GM23338 (cell line): ENCODE measurements around the gene TNFRSF21. TPM values are rescaled to one million over a fixed set of nuclear protein-coding genes. Genes with fewer than 3 reads are reported as not detected.
"Not testable (repeated sequence)": the region's sequence is repeated elsewhere in the genome, so short reads cannot be mapped to it uniquely, and the experiment has no call there.

Source experiments
- ATAC-seq: fragments of 200-7000 bp; cut with Tn5 transposase; 3 replicates; pipeline ENCODE4 v1.9.1; 2020
- DNase-seq: peaks from one replicate; pipeline ENCODE4 v3.0.0-alpha.2; 2015; ENCODE audit warnings: low spot score
- H2AFZ ChIP-seq: fragments of 200-600 bp; sonication (generic); 2 replicates; pipeline ENCODE4 v1.8.0; 2016; ENCODE audit warnings: antibody characterized with exemption, mild to moderate bottlenecking, moderate library complexity
- H3F3A ChIP-seq: fragments of 200-600 bp; sonication (generic); replicated peaks from 2 replicates; pipeline ENCODE4 v1.8.0; 2017; ENCODE audit warnings: antibody characterized with exemption, mixed run types, low read depth
- H3K27ac ChIP-seq: fragments of 200-600 bp; sonication (generic); 2 replicates; pipeline ENCODE4 v1.6.1; 2016; ENCODE audit warnings: low read depth
- H3K27me3 ChIP-seq: fragments of 200-600 bp; sonication (generic); 2 replicates; pipeline ENCODE4 v1.8.0; 2016; ENCODE audit warnings: mild to moderate bottlenecking, mixed run types, moderate library complexity; ENCODE audit not compliant: insufficient read depth
- H3K36me3 ChIP-seq: fragments of 200-600 bp; sonication (generic); 2 replicates; pipeline ENCODE4 v1.8.0; 2016; ENCODE audit warnings: mild to moderate bottlenecking; ENCODE audit not compliant: insufficient read depth
- H3K4me1 ChIP-seq: fragments of 200-600 bp; sonication (generic); 2 replicates; pipeline ENCODE4 v1.8.0; 2016; ENCODE audit warnings: mild to moderate bottlenecking, moderate library complexity; ENCODE audit not compliant: insufficient read depth
- H3K4me2 ChIP-seq: fragments of 200-600 bp; sonication (generic); 2 replicates; pipeline ENCODE4 v1.7.1; 2017; ENCODE audit warnings: mixed run types
- H3K4me3 ChIP-seq: fragments of 200-600 bp; sonication (generic); 2 replicates; pipeline ENCODE4 v1.6.1; 2016; ENCODE audit warnings: mixed run types
- H3K79me2 ChIP-seq: fragments of 200-600 bp; sonication (generic); replicated peaks from 2 replicates; pipeline ENCODE4 v1.8.0; 2017; ENCODE audit warnings: mild to moderate bottlenecking; ENCODE audit not compliant: insufficient read depth
- H3K9me2 ChIP-seq: fragments of 200-600 bp; sonication (generic); 2 replicates; pipeline ENCODE4 v1.8.0; 2017; ENCODE audit not compliant: insufficient read depth
- H4K20me1 ChIP-seq: fragments of 200-600 bp; sonication (generic); replicated peaks from 2 replicates; pipeline ENCODE4 v1.8.0; 2017; ENCODE audit warnings: mild to moderate bottlenecking; ENCODE audit not compliant: insufficient read depth
- H3K27ac Mint-ChIP-seq: 2 replicates; pipeline ENCODE4 v1.8.0; 2020; ENCODE audit warnings: inconsistent platforms, mild to moderate bottlenecking, moderate library complexity, mixed read lengths
- H3K27me3 Mint-ChIP-seq: 3 replicates; pipeline ENCODE4 v1.8.0; 2022; ENCODE audit warnings: low read depth, mild to moderate bottlenecking, moderate library complexity, mixed read lengths, inconsistent platforms; ENCODE audit not compliant: insufficient read depth, poor library complexity
- H3K36me3 Mint-ChIP-seq: 3 replicates; pipeline ENCODE4 v1.8.0; 2021; ENCODE audit warnings: low read depth, mild to moderate bottlenecking, inconsistent platforms, moderate library complexity, mixed read lengths
- H3K4me1 Mint-ChIP-seq: 3 replicates; pipeline ENCODE4 v1.8.0; 2020; ENCODE audit warnings: mild to moderate bottlenecking, inconsistent platforms, mixed read lengths
- H3K4me3 Mint-ChIP-seq: 3 replicates; pipeline ENCODE4 v1.8.0; 2021; ENCODE audit warnings: moderate library complexity, mild to moderate bottlenecking, inconsistent platforms, mixed read lengths
- H3K9me3 Mint-ChIP-seq: 3 replicates; pipeline ENCODE4 v1.8.0; 2020; ENCODE audit warnings: moderate library complexity, mild to moderate bottlenecking, inconsistent platforms, mixed read lengths
- CREB1 ChIP-seq: fragments of 250-450 bp; sonication (Bioruptor Pico); IDR thresholded peaks from 2 replicates; pipeline ENCODE4 v1.5.0; 2020; ENCODE audit warnings: low read depth, mild to moderate bottlenecking, moderate library complexity
- CTCF ChIP-seq, 2 experiments: fragments of 200-600 bp in 1 of 2; sonication (generic) in 1 of 2; conservative IDR thresholded peaks; 2 replicates each; pipeline versions ENCODE4 v1.5.1 to v1.6.1; 2016 to 2017; ENCODE audit warnings: antibody characterized with exemption in 2 of 2, low read depth in 2 of 2, mild to moderate bottlenecking in 2 of 2, moderate library complexity in 1 of 2
- ETS1 ChIP-seq: IDR thresholded peaks from 2 replicates; pipeline ENCODE4 v1.6.1; 2016; ENCODE audit warnings: antibody characterized with exemption
- EZH2 ChIP-seq: fragments of 200-600 bp; sonication (generic); IDR thresholded peaks from one replicate; pipeline ENCODE4 v1.8.0; 2017; ENCODE audit warnings: antibody characterized with exemption, mild to moderate bottlenecking, low read depth; ENCODE audit not compliant: unreplicated experiment
- EZH2phosphoT487 ChIP-seq: fragments of 200-600 bp; sonication (generic); IDR thresholded peaks from one replicate; pipeline ENCODE4 v1.8.1; 2018; ENCODE audit warnings: antibody characterized with exemption; ENCODE audit not compliant: unreplicated experiment
- NANOG ChIP-seq: IDR thresholded peaks from 2 replicates; pipeline ENCODE4 v1.6.1; 2016; ENCODE audit warnings: antibody characterized with exemption, borderline replicate concordance
- POLR2AphosphoS5 ChIP-seq: IDR thresholded peaks from 2 replicates; pipeline ENCODE4 v1.6.1; 2016; ENCODE audit warnings: antibody characterized with exemption, low read depth
- REST ChIP-seq: IDR thresholded peaks from one replicate; pipeline ENCODE4 v1.6.1; 2018; ENCODE audit warnings: antibody characterized with exemption; ENCODE audit not compliant: unreplicated experiment
- STAT1 ChIP-seq: IDR thresholded peaks from one replicate; pipeline ENCODE4 v1.6.1; 2016; ENCODE audit warnings: antibody characterized with exemption; ENCODE audit not compliant: unreplicated experiment
- ZNF114 ChIP-seq: fragments of 250-450 bp; sonication (Bioruptor Pico); IDR thresholded peaks from 2 replicates; pipeline ENCODE4 v1.5.0; 2020; ENCODE audit warnings: mild to moderate bottlenecking, moderate library complexity
- polyA plus RNA-seq: library from polyadenylated mRNA; unstranded; fragments of >200 nt; fragmentation: Nextera tagmentation; extraction: Ambion mirVana; gene quantifications from 2 replicates; pipeline ENCODE4 v1.2.1, GENCODE V29; 2016
- total RNA-seq: library from RNA; depleted of rRNA; stranded (reverse); fragments of >200 nt; shearing (Covaris generic); gene quantifications from 2 replicates; pipeline ENCODE4 v1.2.3, GENCODE V29; 2014

Gene TNFRSF21
- total and polyA plus RNA-seq, 2 experiments from 2014 or later = 22.1 to 48.1 TPM

GRCh38 chr6:47335466-47335865 is 25.8 kb upstream of the TNFRSF21 start (continued):
- TF ChIP-seq EZH2phosphoT487 (no peak), ZNF114 (no peak), NANOG (no peak), ETS1 (no peak), CTCF (conservative IDR thresholded peaks at IDR 0.05; ENCODE audit: low read depth in 2 of 2) (no peak), CREB1 (CRISPR knock-in tag) (no peak), REST (no peak)

GRCh38 chr6:47334334-47334733 is 24.6 kb upstream of the TNFRSF21 start:
- peaks cover 3% of the 10 kb centered on the region; the same call in 2 of the 3 replicates for H3K4me1 Mint-ChIP-seq
- ATAC-seq (no peak), DNase-seq (no peak)
- Histone ChIP-seq H3K27ac (no peak overlapping the region), H4K20me1 (no peaks in the 10 kb centered on the region), H2AFZ (no peak overlapping the region), H3K36me3 (no peaks in the 10 kb centered on the region), H3K9me2 (no peaks in the 10 kb centered on the region), H3K79me2 (no peaks in the 10 kb centered on the region), H3F3A (no peaks in the 10 kb centered on the region), H3K4me1 (no peaks in the 10 kb centered on the region), H3K4me2 (no peak overlapping the region), H3K27me3 (no peaks in the 10 kb centered on the region), H3K4me3 (no peak overlapping the region)
- TF ChIP-seq POLR2AphosphoS5 (no peak), CTCF (conservative IDR thresholded peaks at IDR 0.05; ENCODE audit: low read depth in 2 of 2) (no peak), EZH2 (no peak), CREB1 (CRISPR knock-in tag) (no peak), STAT1 (no peak)
- H3K36me3 Mint-ChIP-seq = no peaks in the 10 kb centered on the region
- no peak overlapping the region for H3K27ac Mint-ChIP-seq
- H3K9me3 Mint-ChIP-seq = peaks cover 3% of the 10 kb centered on the region; the same call in 2 of the 3 replicates
- no peak overlapping the region for H3K4me3 Mint-ChIP-seq
- H3K27me3 Mint-ChIP-seq = no peaks in the 10 kb centered on the region

GRCh38 chr6:47328606-47329005 is 18.9 kb upstream of the TNFRSF21 start:
- not testable (repeated sequence) for H3K4me1 ChIP-seq, H3F3A ChIP-seq, H3K9me2 ChIP-seq, H3K27me3 ChIP-seq, H3K27ac ChIP-seq, H3K36me3 ChIP-seq, H3K79me2 ChIP-seq, H3K27ac Mint-ChIP-seq, H3K36me3 Mint-ChIP-seq, H3K4me3 Mint-ChIP-seq, H3K4me2 ChIP-seq, H3K4me3 ChIP-seq, DNase-seq, H4K20me1 ChIP-seq, H2AFZ ChIP-seq, ATAC-seq, H3K4me1 Mint-ChIP-seq, H3K27me3 Mint-ChIP-seq
- peaks cover 10% of the 10 kb centered on the region for H3K9me3 Mint-ChIP-seq

GRCh38 chr6:47328139-47328538 is 18.4 kb upstream of the TNFRSF21 start:
- H4K20me1 ChIP-seq, H3K9me2 ChIP-seq, H3K4me3 ChIP-seq, H3K27me3 ChIP-seq, H3K36me3 Mint-ChIP-seq, H3K79me2 ChIP-seq, H3K4me2 ChIP-seq, H3K27me3 Mint-ChIP-seq, DNase-seq, H3F3A ChIP-seq, H3K27ac ChIP-seq, H2AFZ ChIP-seq, H3K36me3 ChIP-seq, H3K4me1 ChIP-seq, H3K4me1 Mint-ChIP-seq, H3K4me3 Mint-ChIP-seq, ATAC-seq, H3K27ac Mint-ChIP-seq: not testable (repeated sequence)
- H3K9me3 Mint-ChIP-seq = peaks cover 10% of the 10 kb centered on the region
